GM19328 (cell line): ENCODE results near the gene UBL3.
A peak's percentile ranks its signal among the peaks of the same experiment; 100 is the strongest.

Experiments used
- ATAC-seq: cut with Tn5 transposase; IDR thresholded peaks from one replicate; pipeline ENCODE4 v1.9.1; 2021; ENCODE audit warnings: mild to moderate bottlenecking, moderate library complexity; ENCODE audit not compliant: unreplicated experiment

The UBL3 gene

GRCh38 chr13:29850213-29850898 lies at the start of gene UBL3:
TSS of gene UBL3 (minus strand) at chr13:29850617. CDS start at chr13:29849538, 1,079 bp downstream.
- peak; percentile 85 for ATAC-seq

GRCh38 chr13:29897102-29897501 lies 46.7 kb upstream of the UBL3 start:
- no peak for ATAC-seq

- no peak for ATAC-seq
Measured at GRCh38 chr13:29893438-29893837, 43.0 kb upstream of the UBL3 start.

- no peak for ATAC-seq
Measured at GRCh38 chr13:29892151-29892550, 41.7 kb upstream of the UBL3 start.

GRCh38 chr13:29889111-29889510 lies 38.7 kb upstream of the UBL3 start:
- no peak for ATAC-seq

GRCh38 chr13:29888306-29888705 lies 37.9 kb upstream of the UBL3 start:
- ATAC-seq, result no peak

GRCh38 chr13:29887686-29888085 lies 37.3 kb upstream of the UBL3 start:
- no peak for ATAC-seq

- no peak for ATAC-seq
Measured at GRCh38 chr13:29887030-29887557, 36.7 kb upstream of the UBL3 start.

- ATAC-seq, result no peak
Measured at GRCh38 chr13:29886446-29886845, 36.0 kb upstream of the UBL3 start.

GRCh38 chr13:29885989-29886388 lies 35.6 kb upstream of the UBL3 start:
- ATAC-seq, result no peak

- ATAC-seq, result no peak
Measured at GRCh38 chr13:29884671-29885430, 34.4 kb upstream of the UBL3 start.

GRCh38 chr13:29883941-29884518 lies 33.6 kb upstream of the UBL3 start:
- ATAC-seq, result no peak

GRCh38 chr13:29882076-29882475 lies 31.7 kb upstream of the UBL3 start:
- no peak for ATAC-seq

- no peak for ATAC-seq
Measured at GRCh38 chr13:29878101-29878500, 27.7 kb upstream of the UBL3 start.

GRCh38 chr13:29877456-29878078 lies 27.1 kb upstream of the UBL3 start:
- no peak for ATAC-seq

- no peak for ATAC-seq
Measured at GRCh38 chr13:29875646-29876045, 25.2 kb upstream of the UBL3 start.

GRCh38 chr13:29868581-29868980 lies 18.2 kb upstream of the UBL3 start:
- ATAC-seq, result no peak

GRCh38 chr13:29865934-29866333 lies 15.5 kb upstream of the UBL3 start:
- no peak for ATAC-seq

- ATAC-seq, result no peak
Measured at GRCh38 chr13:29861694-29862110, 11.3 kb upstream of the UBL3 start.

- no peak for ATAC-seq
Measured at GRCh38 chr13:29859971-29860370, 9.6 kb upstream of the UBL3 start.

- ATAC-seq, result no peak
Measured at GRCh38 chr13:29858667-29859066, 8.2 kb upstream of the UBL3 start.
